ENCODE results near the gene ZP3.
"Not testable (repeated sequence)": the region's sequence is repeated elsewhere in the genome, so short reads cannot be mapped to it uniquely, and the experiment has no call there.

The ZP3 gene

GRCh38 chr7:76424413-76425111, at the start of gene ZP3:
Gene ZP3, plus strand, starts transcription at chr7:76424950. Its CDS starts 15 bp downstream, at chr7:76424965.
- DNase-seq = no peak

- no peak for DNase-seq
These were observed 49.5 kb upstream of the ZP3 start for GRCh38 chr7:76375251-76375650.

- DNase-seq = no peak
These were observed 47.4 kb upstream of the ZP3 start for GRCh38 chr7:76377186-76377918.

GRCh38 chr7:76380623-76380966, 44.2 kb upstream of the ZP3 start:
- DNase-seq = no peak

- no peak for DNase-seq
These were observed 42.9 kb upstream of the ZP3 start for GRCh38 chr7:76381814-76382213.

- no peak for DNase-seq
These were observed 41.4 kb upstream of the ZP3 start for GRCh38 chr7:76383089-76383944.

- no peak for DNase-seq
These were observed 38.0 kb upstream of the ZP3 start for GRCh38 chr7:76386691-76387260.

- DNase-seq = not testable (repeated sequence)
These were observed 37.0 kb upstream of the ZP3 start for GRCh38 chr7:76387789-76388188.

- DNase-seq = no peak
These were observed 34.7 kb upstream of the ZP3 start for GRCh38 chr7:76390092-76390491.

- no peak for DNase-seq
These were observed 32.1 kb upstream of the ZP3 start for GRCh38 chr7:76392531-76393115.

GRCh38 chr7:76393116-76394031, 31.4 kb upstream of the ZP3 start:
- peak; percentile 97 for DNase-seq

GRCh38 chr7:76394957-76395356, 29.8 kb upstream of the ZP3 start:
- no peak for DNase-seq

- not testable (repeated sequence) for DNase-seq
These were observed 29.2 kb upstream of the ZP3 start for GRCh38 chr7:76395605-76395964.

GRCh38 chr7:76395965-76396726, 28.6 kb upstream of the ZP3 start:
- no peak for DNase-seq

GRCh38 chr7:76396864-76397263, 27.9 kb upstream of the ZP3 start:
- no peak for DNase-seq

GRCh38 chr7:76397409-76398183, 27.2 kb upstream of the ZP3 start:
- peak; percentile 92 for DNase-seq

GRCh38 chr7:76400248-76400647, 24.5 kb upstream of the ZP3 start:
- DNase-seq = no peak

GRCh38 chr7:76403097-76403496, 21.7 kb upstream of the ZP3 start:
- not testable (repeated sequence) for DNase-seq

- no peak for DNase-seq
These were observed 20.8 kb upstream of the ZP3 start for GRCh38 chr7:76403780-76404494.

GRCh38 chr7:76405738-76406137, 19.0 kb upstream of the ZP3 start:
- DNase-seq = no peak
